Sigmoid colon (tissue), 4 donors: ENCODE data around the gene ZNF543.

Experiments used
- CTCF ChIP-seq, 4 experiments: fragments of 450-650 bp in 3 of 4; fragments of 200-600 bp in 1 of 4; IDR thresholded peaks; one replicate each; pipeline ENCODE4 v1.5.1; 2016 to 2019; ENCODE audit warnings: antibody characterized with exemption in 4 of 4, mild to moderate bottlenecking in 3 of 4, moderate library complexity in 2 of 4
- EP300 ChIP-seq, 4 donors: sonication (generic); formaldehyde crosslinking; IDR thresholded peaks; one replicate each; pipeline ENCODE4 v1.6.1; 2017; ENCODE audit warnings: antibody characterized with exemption in 4 of 4
- POLR2A ChIP-seq, 2 donors: fragments of 450-650 bp; IDR thresholded peaks; one replicate each; pipeline ENCODE4 v1.6.1; 2016; ENCODE audit warnings: antibody characterized with exemption in 2 of 2, mild to moderate bottlenecking in 2 of 2, moderate library complexity in 2 of 2
- POLR2AphosphoS5 ChIP-seq, 4 donors: sonication (generic); formaldehyde crosslinking; IDR thresholded peaks; one replicate each; pipeline ENCODE4 v1.6.1; 2017; ENCODE audit warnings: antibody characterized with exemption in 4 of 4

GRCh38 chr19:57355916-57356315, 35.6 kb downstream of the ZNF543 start:
- TF ChIP-seq CTCF (IDR thresholded peaks at IDR 0.05), result no peak
- TF ChIP-seq POLR2A (IDR thresholded peaks at IDR 0.05), result no peak
- TF ChIP-seq POLR2AphosphoS5 (IDR thresholded peaks at IDR 0.05), result no peak
- TF ChIP-seq EP300 (IDR thresholded peaks at IDR 0.05), result no peak
